GM12873 (cell line): ENCODE results near the gene SPIRE1.

Experiments used
- TF ChIP-seq, protein P1 (sequence below): IDR thresholded peaks from 2 replicates; pipeline ENCODE4 v1.5.1; 2012; ENCODE audit warnings: low read depth, mild to moderate bottlenecking, moderate library complexity, low read length, control low read depth; ENCODE audit not compliant: insufficient read depth; ENCODE audit errors: missing control alignments

The SPIRE1 gene

DNA sequence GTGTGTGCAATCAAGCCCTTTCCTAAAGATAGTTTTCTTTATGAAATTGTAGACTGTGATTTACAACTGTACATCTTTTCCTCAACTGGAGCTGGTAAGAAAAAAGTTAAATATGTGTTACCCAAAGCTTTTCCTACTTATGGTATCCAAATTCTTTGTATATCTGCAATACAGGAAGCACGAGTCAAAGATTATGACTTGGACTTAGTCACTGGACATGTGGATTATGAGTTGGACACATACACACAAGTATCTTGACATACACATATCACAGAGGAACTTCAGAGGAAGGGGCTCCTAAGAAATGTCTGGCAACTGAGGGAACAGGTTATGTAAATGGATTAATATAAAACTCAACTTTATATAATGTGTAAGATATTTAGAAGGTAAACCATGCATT lies 215.0 kb downstream of the SPIRE1 start:
- TF ChIP-seq, protein P1, sequence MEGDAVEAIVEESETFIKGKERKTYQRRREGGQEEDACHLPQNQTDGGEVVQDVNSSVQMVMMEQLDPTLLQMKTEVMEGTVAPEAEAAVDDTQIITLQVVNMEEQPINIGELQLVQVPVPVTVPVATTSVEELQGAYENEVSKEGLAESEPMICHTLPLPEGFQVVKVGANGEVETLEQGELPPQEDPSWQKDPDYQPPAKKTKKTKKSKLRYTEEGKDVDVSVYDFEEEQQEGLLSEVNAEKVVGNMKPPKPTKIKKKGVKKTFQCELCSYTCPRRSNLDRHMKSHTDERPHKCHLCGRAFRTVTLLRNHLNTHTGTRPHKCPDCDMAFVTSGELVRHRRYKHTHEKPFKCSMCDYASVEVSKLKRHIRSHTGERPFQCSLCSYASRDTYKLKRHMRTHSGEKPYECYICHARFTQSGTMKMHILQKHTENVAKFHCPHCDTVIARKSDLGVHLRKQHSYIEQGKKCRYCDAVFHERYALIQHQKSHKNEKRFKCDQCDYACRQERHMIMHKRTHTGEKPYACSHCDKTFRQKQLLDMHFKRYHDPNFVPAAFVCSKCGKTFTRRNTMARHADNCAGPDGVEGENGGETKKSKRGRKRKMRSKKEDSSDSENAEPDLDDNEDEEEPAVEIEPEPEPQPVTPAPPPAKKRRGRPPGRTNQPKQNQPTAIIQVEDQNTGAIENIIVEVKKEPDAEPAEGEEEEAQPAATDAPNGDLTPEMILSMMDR, result no peak

DNA sequence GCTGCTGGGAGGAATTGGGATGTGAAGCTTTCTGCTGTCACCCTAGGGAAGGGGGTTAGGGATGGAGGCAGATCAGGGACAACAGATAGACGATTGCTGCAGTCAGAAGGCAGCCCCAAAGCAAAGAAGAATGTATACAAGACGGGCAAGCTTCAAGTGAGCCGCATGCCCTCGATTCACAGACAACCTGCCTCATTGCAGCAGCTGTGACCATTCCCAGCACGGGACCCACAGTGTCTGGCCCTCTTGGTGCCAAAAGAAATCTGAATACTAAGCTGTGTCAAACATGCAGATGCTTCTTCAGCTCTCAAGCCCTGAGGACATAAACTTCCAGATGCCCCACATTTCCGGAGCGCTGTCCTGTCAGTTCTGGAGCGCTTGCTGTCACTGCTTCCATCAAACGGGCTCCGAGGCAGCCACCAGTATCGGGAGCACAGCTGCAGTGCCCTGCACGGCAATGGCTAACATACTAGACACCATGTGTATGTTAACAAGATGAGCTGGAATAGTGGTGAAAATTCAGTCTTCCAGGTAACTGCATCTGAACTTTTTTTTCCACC lies 216.4 kb downstream of the SPIRE1 start:
- TF ChIP-seq, protein P1, result no peak

DNA sequence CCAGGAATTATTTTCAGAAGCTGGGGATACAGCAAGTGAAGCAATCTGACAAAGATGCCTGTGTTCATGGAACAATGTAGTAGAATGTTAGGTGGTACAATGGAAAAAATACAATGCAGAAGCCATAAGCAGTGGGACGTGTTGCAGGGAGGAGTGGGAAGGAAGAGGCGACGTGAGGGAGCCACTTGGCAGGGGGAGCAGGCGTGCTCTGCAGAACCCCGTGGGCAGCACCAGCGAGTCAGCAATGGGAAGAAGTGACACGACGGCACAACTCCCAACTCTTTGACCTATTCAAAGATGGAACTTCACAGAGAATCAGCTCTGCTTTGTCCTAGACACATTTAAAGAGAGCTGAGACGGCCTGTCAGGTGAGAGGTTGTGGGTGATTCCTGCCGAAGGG lies 219.7 kb downstream of the SPIRE1 start:
- TF ChIP-seq, protein P1, result no peak

DNA sequence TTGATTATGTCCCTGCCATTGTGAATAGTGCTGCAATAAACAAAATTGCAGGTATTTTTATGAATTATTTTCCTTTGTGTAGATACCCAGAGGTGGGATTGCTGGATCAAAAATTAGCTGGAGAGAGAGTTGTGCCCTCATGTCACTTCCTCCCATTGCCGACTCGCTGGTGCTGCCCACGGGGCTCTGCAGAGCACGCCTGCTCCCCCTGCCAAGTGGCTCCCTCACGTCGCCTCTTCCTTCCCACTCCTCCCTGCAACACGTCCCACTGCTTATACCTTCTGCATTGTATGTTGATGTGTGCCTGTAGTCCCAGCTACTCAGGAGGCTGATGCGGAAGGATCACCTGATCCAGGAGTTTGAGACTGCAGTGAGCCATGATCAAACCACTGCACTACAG lies 222.0 kb downstream of the SPIRE1 start:
- TF ChIP-seq, protein P1, result no peak

DNA sequence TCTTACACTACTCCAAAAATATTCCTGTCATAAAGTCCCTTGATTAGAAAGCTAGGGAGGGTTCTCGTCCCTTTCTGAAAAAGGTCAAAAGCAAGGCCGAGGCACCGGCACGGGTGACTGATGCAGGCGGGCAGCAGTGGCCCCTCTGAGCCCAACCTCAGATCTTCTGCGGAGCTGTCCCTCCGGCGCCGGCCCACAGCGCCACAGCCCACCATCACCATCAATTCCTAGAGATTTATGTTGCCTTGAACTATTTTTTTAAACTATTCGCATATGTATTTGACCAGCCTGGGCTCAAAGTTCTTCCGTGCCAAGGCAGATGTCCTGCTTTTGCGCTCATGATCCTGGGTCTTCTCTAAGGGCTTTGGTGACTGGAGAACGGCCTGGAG lies 223.4 kb downstream of the SPIRE1 start:
- TF ChIP-seq, protein P1, result no peak

DNA sequence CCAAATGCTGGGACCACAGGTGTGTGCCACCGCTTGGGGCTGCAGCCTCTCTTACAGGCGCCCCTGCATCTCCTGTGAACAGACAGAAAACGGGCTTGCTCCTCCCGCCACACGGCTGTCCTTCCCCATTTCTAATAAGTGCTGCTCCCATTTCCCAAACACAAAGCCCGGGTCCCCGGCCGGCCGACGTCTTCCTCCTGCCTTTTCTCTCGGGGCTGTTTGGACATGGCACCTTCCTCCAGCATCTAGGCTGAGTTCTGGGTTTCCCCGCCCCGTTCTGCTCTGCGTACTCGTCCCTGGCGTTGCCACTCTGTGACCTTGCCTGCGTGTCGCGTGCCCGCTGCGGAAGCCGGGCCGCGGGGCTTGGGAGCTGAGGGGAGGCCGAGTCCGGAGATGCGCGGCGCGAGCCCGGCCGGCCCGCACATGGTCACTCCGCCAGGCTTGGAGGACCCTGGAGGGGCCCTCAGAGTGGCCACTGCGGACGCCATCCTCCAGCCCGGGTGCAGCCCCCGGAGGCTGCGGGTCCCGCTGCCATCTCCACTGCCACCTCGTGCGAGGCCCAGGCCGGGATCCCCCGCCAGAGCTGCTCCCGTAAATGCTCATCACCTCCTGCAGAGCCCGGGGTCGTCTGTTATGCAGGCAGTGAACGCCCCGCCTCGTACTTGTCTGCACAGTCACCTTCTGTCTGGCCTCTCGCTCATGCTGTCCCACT lies 223.9 kb downstream of the SPIRE1 start:
- TF ChIP-seq, protein P1, result no peak

DNA sequence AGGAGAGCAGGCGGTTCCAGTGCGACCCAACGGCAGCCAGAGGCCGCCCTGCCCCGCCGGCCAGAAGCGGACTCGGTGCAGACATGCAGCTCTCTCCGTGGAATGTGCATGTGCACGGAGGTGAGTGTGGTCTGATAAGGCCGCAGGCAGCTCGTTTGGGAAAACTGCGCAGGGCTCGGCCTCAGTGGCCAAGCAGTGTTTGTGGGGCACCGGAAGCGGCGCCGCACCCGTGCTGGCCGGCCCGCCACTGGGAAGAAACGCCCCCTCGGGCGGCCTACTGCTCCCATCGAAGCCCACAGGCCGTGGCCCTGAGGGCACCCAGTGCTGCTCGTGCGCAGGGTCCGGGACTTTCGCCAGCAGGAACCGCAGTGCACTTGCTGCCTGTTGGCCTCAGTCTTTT lies 225.0 kb downstream of the SPIRE1 start:
- TF ChIP-seq, protein P1, result no peak
